HFF-Myc (cell line): ENCODE measurements around the gene PROM1.
A peak's percentile ranks its signal among the peaks of the same experiment; 100 is the strongest.

Experiments used
- DNase-seq: peaks from one replicate; pipeline ENCODE4 v3.0.0-alpha.2; 2011; ENCODE audit warnings: low read depth; ENCODE audit errors: extremely low read depth
- H3K4me3 ChIP-seq: replicated peaks from 2 replicates; pipeline ENCODE4 v1.5.1; 2011; ENCODE audit warnings: low read depth, mild to moderate bottlenecking, control low read depth, low read length
- TF ChIP-seq, protein P1 (sequence below): IDR thresholded peaks from 2 replicates; pipeline ENCODE4 v1.5.1; 2012; ENCODE audit warnings: mild to moderate bottlenecking, low read depth, low read length, control low read depth; ENCODE audit errors: missing control alignments

The PROM1 gene

DNA sequence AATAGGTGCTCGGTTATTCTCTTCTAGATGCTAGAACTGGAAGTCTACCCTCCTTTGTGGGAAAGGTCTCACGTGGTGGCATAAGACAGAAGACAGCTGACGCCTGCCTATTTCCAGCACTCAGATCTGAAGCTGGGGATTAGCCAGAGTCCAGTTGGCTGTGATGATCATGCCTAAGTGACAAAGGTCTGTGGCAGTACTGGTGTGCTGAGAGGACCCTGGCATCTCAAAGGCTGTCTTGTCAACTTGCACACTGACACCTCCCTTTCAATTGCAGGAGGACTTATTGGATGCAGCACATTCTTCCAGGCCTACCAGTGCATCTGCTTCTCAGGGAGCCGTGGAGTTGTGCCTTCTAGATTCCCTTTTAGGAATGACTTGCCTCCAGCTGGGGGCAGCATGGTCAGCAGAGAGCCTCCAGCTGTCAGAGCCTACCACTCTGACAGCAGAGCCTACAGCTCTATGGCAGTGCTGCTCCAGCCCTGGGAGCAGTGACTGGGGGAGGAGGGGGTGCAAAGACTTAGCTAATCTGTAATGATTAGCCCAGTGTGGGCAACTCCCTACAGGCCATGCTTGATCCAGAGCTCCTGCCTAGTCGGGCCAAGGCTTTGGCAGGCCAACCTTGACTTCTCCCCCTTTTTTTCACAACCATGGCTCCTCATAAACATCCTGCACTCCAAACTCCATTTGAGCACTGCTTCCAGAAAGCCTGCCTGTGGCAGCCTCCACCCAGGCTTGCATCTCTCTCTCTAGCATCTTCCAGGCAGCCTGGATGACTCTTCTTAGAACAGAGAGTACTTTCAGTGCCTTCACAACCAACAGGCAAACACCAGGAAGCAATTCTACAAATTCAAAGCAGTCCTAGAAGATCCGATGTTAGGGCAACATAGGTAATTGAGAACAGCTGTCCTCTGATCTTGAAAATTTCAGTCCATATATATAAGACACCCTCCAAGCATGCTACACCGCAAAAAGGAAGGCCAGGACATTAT lies 107.1 kb downstream of the PROM1 start:
- H3K4me3 ChIP-seq = no peak overlapping the region

DNA sequence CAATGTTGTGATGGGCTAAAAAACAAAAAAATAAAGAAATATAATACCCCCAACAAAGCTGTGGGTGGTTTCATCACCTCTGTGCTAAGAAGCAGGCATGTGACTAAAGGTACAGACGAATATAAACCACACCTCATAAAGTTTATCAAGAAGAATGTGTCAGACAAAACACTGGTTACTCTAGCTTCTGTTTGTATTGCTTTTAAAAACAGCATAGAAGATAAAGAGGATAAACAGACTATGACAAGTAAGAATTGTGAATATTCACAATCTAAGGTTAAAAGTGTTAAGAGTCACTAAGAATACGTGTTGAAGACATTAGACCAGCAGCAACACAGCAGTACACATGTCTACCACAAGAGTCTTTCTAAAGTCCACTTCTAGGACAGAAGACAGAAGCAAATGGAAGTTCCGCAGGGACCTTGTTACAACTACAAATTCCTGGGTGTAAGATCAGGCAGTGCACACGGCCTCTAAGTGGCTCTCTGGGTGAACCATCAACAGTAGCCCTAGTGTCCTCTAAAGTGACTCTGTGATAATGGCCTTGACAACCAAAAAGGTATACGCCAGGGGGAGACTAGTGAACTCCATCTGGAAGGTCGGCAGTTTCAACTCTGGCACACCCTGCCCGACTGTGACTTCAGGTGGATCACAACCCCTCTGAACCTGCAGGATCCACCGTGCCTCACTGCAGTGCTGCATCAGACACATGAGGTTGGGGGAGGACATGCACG lies 112.6 kb downstream of the PROM1 start:
- TF ChIP-seq, protein P1, sequence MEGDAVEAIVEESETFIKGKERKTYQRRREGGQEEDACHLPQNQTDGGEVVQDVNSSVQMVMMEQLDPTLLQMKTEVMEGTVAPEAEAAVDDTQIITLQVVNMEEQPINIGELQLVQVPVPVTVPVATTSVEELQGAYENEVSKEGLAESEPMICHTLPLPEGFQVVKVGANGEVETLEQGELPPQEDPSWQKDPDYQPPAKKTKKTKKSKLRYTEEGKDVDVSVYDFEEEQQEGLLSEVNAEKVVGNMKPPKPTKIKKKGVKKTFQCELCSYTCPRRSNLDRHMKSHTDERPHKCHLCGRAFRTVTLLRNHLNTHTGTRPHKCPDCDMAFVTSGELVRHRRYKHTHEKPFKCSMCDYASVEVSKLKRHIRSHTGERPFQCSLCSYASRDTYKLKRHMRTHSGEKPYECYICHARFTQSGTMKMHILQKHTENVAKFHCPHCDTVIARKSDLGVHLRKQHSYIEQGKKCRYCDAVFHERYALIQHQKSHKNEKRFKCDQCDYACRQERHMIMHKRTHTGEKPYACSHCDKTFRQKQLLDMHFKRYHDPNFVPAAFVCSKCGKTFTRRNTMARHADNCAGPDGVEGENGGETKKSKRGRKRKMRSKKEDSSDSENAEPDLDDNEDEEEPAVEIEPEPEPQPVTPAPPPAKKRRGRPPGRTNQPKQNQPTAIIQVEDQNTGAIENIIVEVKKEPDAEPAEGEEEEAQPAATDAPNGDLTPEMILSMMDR = no peak
- no peak for DNase-seq
- H3K4me3 ChIP-seq = no peak overlapping the region

More for the DNA sequence above, 107.1 kb downstream of the PROM1 start:
- TF ChIP-seq, protein P1 = peak; percentile 2
- no peak for DNase-seq

DNA sequence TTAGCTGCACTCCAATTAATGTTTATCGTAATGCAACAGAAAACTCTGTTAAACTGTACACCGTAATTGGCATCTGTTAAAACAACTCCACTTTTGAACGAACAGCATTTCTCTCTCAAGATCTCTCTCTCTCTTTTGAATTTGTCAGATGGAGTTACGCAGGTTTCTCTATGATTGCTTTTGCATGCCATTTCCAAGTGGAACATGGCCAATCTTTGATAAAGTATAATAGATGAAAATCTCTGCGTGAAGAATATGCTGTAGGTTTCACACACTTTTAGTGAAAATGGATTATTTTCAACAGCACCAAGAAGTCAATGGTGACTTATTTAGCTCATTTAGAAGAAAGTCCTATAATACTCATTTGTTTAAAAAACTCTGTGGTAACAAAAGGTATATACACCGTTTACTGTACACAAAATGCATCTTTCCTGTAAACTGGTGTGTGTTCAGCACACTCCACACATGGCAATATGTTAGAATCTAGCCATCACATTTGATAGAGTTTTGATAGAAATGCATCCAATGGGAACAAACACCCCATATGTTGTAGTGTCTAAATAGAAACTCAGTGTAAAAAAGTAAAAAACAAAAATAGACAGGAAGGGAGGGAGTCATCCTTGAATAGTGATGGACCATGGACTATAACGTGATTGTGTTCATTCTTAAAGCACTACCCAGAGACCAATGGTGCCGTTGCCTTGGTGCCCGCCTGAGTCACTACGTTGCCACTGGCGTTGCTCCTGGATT lies 115.1 kb downstream of the PROM1 start:
- DNase-seq = no peak
- TF ChIP-seq, protein P1 = no peak
- H3K4me3 ChIP-seq = no peak overlapping the region

DNA sequence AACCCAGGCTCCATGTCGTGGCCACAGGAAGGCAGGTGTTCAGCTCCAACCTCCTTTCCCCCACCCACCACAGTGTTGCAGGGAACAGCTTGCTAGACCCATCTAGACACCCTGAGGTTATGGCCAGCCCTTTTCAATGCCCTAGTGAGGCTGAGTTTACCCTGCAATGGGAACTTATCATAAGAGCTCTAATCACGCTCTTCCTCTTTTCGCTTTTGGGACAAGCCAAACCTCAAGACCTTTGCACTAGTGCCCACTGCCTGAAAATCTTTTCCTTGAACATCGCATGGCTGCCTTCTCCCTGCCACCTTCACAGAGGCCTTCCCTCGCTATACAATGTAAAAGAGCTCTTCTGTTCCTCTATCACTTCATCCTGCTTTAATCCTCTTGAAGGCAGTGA lies 118.5 kb downstream of the PROM1 start:
- DNase-seq = no peak
- no peak overlapping the region for H3K4me3 ChIP-seq
- TF ChIP-seq, protein P1 = no peak

DNA sequence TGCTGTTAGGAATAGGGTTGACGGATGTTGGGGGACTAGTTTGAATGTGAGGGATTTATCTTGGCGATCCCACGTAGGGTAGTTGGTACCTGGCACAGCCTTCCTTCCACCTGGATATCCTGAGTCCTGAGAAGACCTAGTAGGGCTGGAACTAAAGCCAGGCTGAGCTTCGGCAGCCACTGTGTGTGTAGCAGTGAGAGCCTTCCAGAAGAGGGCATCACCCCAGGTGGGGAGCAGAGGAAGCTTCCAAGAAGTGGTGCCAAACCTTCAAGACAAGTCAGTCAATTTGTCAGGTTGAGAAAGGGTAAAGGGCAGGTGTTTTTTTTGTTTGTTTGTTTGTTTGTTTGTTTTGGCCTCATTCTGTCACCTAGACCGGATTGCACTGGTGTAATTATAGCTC lies 119.7 kb downstream of the PROM1 start:
- H3K4me3 ChIP-seq = no peak overlapping the region
- DNase-seq = no peak
- TF ChIP-seq, protein P1 = no peak

DNA sequence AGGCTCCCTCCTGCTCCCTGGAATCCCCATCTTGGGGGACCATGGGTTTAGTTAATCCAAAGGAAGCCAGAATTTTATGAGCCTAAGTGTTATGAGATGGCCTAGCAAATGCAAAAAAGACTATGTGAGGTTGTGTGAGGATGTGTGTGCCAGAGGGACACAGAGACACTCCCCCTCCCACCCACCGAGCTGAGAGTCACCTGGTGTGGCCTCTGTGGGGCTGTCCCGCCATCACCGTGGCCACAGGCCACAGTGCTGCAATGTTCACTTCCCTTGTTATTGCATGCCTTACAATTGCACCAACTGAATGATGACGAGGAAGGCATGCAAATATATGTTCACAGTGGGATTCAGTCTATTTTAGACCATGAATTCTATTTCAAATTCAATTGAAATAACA lies 120.2 kb downstream of the PROM1 start:
- no peak overlapping the region for H3K4me3 ChIP-seq
- TF ChIP-seq, protein P1 = no peak

More for the DNA sequence above, 120.2 kb downstream of the PROM1 start:
- DNase-seq = no peak
